ENCODE data around the gene ZNF317.

Gene ZNF317

GRCh38 chr19:9140159-9140874, at the start of gene ZNF317:
Gene ZNF317 (plus strand): TSS chr19:9140397. CDS start chr19:9156017, 15,620 bp downstream.
- peak; percentile 45 for DNase-seq

DNA sequence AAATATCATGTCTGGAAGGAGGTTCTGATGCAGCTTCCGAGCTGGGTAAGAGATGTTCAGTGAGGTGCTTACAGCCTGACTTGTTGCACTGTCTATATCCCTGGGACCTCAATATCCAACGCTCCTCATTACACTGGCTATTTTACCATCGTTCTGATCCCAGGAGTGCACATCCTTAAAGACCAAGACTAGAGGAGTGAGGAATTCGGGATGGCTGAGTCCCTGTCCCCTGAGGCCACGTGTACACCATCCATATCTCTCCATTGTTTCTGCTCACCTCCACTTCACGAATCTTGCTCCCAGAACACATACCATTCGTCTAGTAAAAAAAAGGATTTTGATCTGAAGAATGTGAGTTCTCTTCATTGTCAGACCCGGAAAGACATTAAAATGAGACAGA, 32.8 kb upstream of the ZNF317 start, which contains the start of gene OR7G2:
Gene OR7G2 (minus strand): TSS at position 101 of the 400 bp plus-strand sequence. CDS start 4,232 bp downstream, outside the sequence.
- no peak for DNase-seq

DNA sequence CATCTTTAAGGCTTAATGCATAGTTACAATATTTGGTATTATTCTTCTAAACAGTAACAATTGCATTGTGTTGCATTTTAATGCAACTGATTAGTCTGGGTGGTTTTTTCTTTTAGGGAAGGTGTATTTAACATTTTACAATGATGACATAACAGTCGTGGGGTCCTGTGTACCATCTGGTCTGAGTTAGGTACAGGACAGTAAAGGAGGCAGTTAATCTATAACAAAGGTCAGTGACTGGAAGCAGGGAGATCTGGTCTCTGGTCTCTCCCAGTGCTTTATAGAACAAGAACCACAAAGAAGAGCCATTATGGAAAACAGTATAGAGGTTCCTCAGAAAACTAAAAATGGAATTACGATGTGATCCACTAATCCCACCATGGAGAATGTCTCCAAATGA, 30.2 kb upstream of the ZNF317 start:
- no peak for DNase-seq

DNA sequence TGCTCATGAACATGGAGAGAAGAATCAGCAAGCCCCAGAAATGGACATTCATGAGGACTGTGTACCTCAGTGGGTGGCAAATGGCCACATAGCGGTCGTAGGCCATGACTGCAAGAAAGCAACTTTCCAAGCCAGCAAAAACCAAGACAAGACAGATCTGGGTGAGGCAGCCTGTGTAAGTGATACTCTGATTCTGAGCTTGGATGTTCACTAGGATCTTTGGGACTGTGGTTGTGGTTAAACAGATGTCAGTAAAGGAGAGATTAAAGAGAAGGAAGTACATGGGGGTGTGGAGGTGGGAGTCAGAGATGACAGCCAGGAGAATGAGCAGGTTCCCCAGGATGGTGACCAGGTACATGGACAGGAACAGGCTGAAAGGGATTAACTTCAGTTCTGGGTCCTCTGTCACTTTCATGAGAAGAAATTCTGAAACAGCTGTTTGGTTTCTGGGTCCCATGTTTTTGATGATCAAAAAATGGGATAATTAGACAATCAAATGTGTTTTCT, 24.8 kb upstream of the ZNF317 start, which contains the start of gene OR7G1:
Gene OR7G1 (minus strand): TSS at position 457 of the 507 bp plus-strand sequence. CDS start 0 bp downstream, at position 457.
- DNase-seq = no peak

- DNase-seq = no peak
Measured at GRCh38 chr19:9116547-9116946, 23.6 kb upstream of the ZNF317 start.

DNA sequence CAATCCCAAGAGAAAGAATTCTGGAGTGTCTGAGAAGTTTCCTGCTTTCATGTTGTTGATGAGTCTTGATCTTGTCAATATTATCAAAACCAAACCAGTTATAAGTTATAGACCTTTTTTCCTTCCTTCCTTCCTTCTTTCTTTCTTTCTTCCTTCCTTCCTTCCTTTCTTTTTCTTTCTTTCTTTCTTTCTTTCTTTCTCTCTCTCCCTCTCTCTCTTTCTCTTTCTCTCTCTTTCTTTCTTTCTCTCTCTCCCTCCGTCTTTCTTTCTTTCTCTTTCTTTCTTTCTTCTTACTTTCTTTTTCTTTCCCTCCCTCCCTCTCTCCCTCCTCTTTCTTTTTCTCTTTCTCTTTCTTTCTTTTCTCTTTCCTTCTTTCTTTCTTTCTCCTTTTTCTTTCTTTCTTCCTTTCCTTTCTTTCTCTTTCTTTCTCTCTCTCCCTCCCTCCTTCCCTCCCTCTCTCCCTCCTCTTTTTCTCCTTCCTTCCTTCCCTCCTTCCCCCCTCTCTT, 13.2 kb upstream of the ZNF317 start, which contains the start of gene OR7G3:
Gene OR7G3 (minus strand): TSS at position 51 of the 506 bp plus-strand sequence. CDS start 0 bp downstream, at position 51.
- DNase-seq = no peak

DNA sequence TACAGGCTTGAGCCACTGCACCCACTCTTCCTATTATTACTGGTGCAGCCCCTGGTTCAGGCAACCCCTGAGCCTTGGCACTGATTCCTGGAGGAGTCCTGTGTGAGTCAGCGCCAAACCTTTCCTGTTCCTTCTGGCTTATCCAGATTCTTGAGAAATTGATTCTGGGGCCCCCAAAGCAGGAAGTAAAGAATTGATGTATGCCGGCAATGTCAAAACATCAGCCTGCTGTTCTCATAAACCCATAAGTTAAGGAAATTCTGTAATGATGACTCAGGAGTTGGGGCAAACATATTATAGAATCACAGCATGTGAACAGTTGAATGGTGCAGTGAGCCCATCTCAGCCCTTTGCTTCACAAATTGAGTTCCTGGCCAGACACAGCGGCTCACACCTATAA, 12.0 kb upstream of the ZNF317 start:
- DNase-seq = no peak

DNA sequence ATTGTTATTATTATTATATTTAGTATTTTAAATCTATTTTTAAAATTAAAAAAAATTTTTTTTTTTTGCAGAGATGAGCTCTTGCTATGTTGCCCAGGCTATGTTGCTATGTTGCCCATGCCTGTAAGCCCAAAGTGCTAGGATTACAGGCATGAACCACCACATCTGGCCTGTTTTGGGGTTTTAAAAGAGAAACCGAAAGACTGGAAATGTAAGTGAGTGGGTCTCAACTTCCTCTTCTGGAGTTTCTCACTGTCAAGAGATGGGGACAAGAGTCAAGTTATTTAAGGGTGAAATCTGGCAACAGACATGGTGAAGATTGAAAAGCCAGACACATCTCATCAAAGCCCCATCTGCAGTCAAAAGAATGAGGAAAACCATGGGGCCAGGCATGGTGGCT, 9.2 kb upstream of the ZNF317 start:
- DNase-seq = no peak

- no peak for DNase-seq
Measured at GRCh38 chr19:9132422-9132821, 7.8 kb upstream of the ZNF317 start.

GRCh38 chr19:9139609-9140158, 513 bp upstream of the ZNF317 start:
- no peak for DNase-seq

- DNase-seq = no peak
Measured at GRCh38 chr19:9144920-9145319, 4.7 kb downstream of the ZNF317 start.

DNA sequence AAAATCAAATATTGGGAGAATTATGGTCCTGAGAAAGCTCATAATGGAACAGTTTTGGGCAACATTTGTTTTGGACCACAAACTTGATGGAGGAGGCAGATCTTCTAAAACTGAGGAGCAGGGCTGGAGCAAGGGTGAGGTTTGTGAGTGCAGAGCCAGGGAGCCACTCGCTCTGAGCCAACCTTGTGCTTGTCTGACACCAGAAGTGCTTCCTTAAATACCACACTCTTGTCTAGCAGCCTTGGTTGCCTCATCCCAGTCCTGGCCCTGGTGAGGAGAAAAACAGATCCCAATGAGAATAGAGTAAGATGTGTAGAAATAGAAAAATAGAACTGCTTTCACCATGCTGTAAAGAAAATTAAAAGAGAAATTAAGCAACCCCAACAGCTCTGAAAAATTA, 6.7 kb downstream of the ZNF317 start:
- DNase-seq = no peak

DNA sequence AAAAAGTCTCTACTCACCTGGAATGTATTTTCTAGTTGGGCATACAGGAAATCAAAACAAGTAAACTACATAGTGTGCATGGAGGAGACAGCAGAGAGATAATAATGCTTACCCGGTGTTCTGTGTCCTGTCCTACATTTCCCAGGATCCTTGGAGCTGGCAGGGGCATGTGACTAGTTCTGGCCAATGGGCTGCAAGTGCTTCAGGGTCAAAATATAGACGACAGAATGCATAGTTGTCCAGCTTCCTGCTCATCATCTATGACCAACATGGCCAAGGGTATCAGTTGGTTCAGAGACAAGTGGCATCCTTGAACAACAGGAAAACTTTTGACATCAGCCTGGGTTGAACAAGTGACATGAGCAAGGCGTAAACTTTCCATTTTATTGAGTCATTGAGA, 8.5 kb downstream of the ZNF317 start:
- DNase-seq = no peak

DNA sequence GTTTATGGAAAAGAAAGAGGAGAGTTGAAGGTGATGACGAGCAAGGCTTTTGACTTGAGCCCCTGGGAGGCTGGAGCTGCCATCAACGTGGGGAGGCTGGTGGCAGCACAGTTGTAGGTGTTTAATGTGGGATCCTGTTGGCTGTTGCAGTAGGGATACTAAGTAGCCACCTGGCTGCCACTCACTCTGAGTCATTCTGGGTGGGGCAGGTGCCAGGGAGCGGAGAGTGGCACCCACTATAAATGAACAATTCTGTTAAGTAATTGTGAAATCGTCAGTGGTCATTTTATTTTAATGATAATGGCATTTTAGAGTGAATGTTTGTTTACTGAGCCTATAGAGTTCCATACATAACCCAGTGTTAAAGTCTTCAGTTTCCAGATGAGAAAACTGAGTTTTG, 9.8 kb downstream of the ZNF317 start:
- no peak for DNase-seq

GRCh38 chr19:9150650-9151049, 10.5 kb downstream of the ZNF317 start:
- no peak for DNase-seq

DNA sequence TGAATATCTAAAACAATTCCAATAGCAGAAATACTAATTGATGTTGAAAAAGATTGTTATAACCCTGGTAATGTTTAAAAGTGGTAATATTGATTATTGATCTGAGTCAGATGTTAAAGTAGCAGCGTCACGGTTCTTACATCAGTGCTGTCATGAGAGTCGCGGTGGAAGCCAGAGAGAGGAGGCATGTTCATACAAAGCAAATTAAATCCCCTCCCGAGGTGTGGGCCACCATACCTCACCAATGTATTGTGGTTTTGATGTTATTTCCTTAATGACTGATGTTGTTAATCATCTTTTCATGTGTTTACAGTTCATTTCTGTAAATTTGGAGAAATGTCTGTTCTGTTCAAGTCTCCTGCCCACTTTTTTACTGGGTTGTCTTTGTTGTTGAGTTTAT, 11.2 kb downstream of the ZNF317 start:
- no peak for DNase-seq

DNA sequence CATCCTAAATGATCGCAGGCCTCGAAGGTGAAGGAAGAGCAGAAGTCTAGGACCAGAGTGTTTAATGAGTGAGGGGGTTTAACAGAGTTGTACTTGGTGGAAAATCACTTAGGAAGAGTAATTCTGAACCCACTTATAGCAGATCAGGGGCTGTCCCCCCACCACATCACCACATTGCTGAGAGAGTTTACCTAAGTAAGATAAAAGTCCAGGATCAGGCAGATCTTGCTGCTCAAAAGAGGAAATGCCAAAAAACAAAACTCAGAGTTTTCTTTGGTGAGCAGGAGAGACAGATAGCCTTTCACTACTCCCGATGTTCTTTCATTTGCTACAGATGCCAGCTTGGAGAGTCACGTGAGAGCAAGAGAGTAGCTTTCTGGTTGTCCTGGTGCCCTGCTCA, 15.4 kb downstream of the ZNF317 start:
- no peak for DNase-seq

GRCh38 chr19:9156304-9156703, 16.1 kb downstream of the ZNF317 start:
- no peak for DNase-seq

GRCh38 chr19:9159891-9160290, 19.7 kb downstream of the ZNF317 start:
- no peak for DNase-seq

- DNase-seq = no peak
Measured at GRCh38 chr19:9161427-9161826, 21.2 kb downstream of the ZNF317 start.

- no peak for DNase-seq
Measured at GRCh38 chr19:9165261-9165660, 25.1 kb downstream of the ZNF317 start.

GRCh38 chr19:9166846-9167245, 26.6 kb downstream of the ZNF317 start:
- no peak for DNase-seq

GRCh38 chr19:9171393-9171991, 31.3 kb downstream of the ZNF317 start:
- no peak for DNase-seq

DNA sequence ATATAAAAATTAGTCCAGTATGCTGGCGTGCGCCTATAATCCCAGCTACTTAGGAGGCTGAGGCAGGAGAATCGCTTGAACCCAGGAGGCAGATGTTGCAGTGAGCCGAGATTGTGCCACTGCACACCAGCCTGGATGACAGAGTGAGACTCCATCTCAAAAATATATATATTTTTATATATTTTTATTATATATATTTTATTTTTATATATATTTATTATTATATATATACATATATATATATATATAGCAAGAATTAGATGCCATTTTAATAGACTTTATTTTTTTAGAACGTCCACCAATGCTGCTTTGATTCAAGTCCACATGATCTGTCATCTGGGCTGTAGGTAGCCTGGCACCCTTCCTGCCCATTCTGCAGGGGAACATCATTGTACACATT, 35.1 kb downstream of the ZNF317 start:
- DNase-seq = no peak
